DND-41 (cell line): ENCODE data around the gene MEAK7.

ENCODE experiments used
- ATAC-seq: fragments of 200-7000 bp; cut with Tn5 transposase; 3 replicates; pipeline ENCODE4 v1.9.1; 2021; ENCODE audit warnings: low read depth; ENCODE audit not compliant: insufficient read depth
- DNase-seq: peaks from one replicate; pipeline ENCODE4 v3.0.0-alpha.2; 2020
- H2AFZ ChIP-seq: 2 replicates; pipeline ENCODE4 v1.6.0; 2012; ENCODE audit warnings: low read depth, low read length
- H3K27ac ChIP-seq: 2 replicates; pipeline ENCODE4 v1.5.1; 2012; ENCODE audit warnings: low read length, inconsistent platforms
- H3K27me3 ChIP-seq: fragments of 200-600 bp; sonication (generic); 2 replicates; pipeline ENCODE4 v1.6.0; 2012; ENCODE audit warnings: low read length, mild to moderate bottlenecking, inconsistent platforms; ENCODE audit not compliant: insufficient read depth, poor library complexity
- H3K36me3 ChIP-seq: 2 replicates; pipeline ENCODE4 v1.5.1; 2012; ENCODE audit warnings: low read length, inconsistent platforms; ENCODE audit not compliant: insufficient read depth
- H3K4me1 ChIP-seq: 2 replicates; pipeline ENCODE4 v1.5.1; 2012; ENCODE audit warnings: mild to moderate bottlenecking, low read length; ENCODE audit not compliant: insufficient read depth
- H3K4me2 ChIP-seq: 2 replicates; pipeline ENCODE4 v1.6.0; 2012; ENCODE audit warnings: mild to moderate bottlenecking, moderate library complexity, low read length, inconsistent platforms; ENCODE audit not compliant: insufficient read depth
- H3K4me3 ChIP-seq, 2 experiments: fragments of 200-600 bp in 1 of 2; shearing (Covaris generic) in 1 of 2; 2 replicates each; pipeline ENCODE4 v1.5.1; 2012 to 2016; ENCODE audit warnings: inconsistent platforms in 2 of 2, low read length in 2 of 2, mild to moderate bottlenecking in 2 of 2, low read depth in 1 of 2, moderate library complexity in 1 of 2
- H3K79me2 ChIP-seq: 2 replicates; pipeline ENCODE4 v1.6.0; 2012; ENCODE audit warnings: low read length, inconsistent platforms; ENCODE audit not compliant: insufficient read depth
- H3K9ac ChIP-seq: 2 replicates; pipeline ENCODE4 v1.6.0; 2012; ENCODE audit warnings: low read depth, mild to moderate bottlenecking, inconsistent platforms, low read length, moderate library complexity
- H3K9me3 ChIP-seq: 2 replicates; pipeline ENCODE4 v1.5.1; 2012; ENCODE audit warnings: low read length, moderate library complexity, mild to moderate bottlenecking, inconsistent platforms; ENCODE audit not compliant: insufficient read depth, severe bottlenecking
- H4K20me1 ChIP-seq: 2 replicates; pipeline ENCODE4 v1.6.0; 2012; ENCODE audit warnings: low read length; ENCODE audit not compliant: insufficient read depth
- CTCF ChIP-seq: IDR thresholded peaks from 2 replicates; pipeline ENCODE4 v1.5.1; 2012; ENCODE audit warnings: borderline replicate concordance, low read length, moderate library complexity, mild to moderate bottlenecking; ENCODE audit not compliant: poor library complexity, severe bottlenecking; ENCODE audit errors: extremely low read depth
- EZH2 ChIP-seq: IDR thresholded peaks from 3 replicates; pipeline ENCODE4 v1.6.1; 2012; ENCODE audit warnings: borderline replicate concordance, low read depth, mild to moderate bottlenecking, moderate library complexity, low read length, inconsistent platforms; ENCODE audit not compliant: severe bottlenecking

The MEAK7 gene

GRCh38 chr16:84540194-84540593 is 35.7 kb upstream of the MEAK7 start:
- Histone ChIP-seq H3K4me3 (no peak overlapping the region), H2AFZ (no peak overlapping the region), H3K4me1 (no peaks in the 10 kb centered on the region), H4K20me1 (no peaks in the 10 kb centered on the region), H3K9ac (no peak overlapping the region), H3K27ac (no peak overlapping the region), H3K27me3 (peaks cover 2% of the 10 kb centered on the region), H3K9me3 (no peaks in the 10 kb centered on the region), H3K36me3 (no peaks in the 10 kb centered on the region), H3K4me2 (no peak overlapping the region), H3K79me2 (no peaks in the 10 kb centered on the region)
- DNase-seq (no peak), ATAC-seq (no peak)
- TF ChIP-seq CTCF: no peak
- no peak for TF ChIP-seq EZH2

- Histone ChIP-seq H3K79me2 (no peaks in the 10 kb centered on the region), H3K4me3 (no peak overlapping the region), H3K9ac (no peak overlapping the region), H3K4me1 (no peaks in the 10 kb centered on the region), H4K20me1 (no peaks in the 10 kb centered on the region), H3K36me3 (no peaks in the 10 kb centered on the region), H3K4me2 (no peak overlapping the region), H3K9me3 (no peaks in the 10 kb centered on the region), H3K27me3 (peaks cover 7% of the 10 kb centered on the region), H3K27ac (no peak overlapping the region), H2AFZ (no peak overlapping the region)
- ATAC-seq (no peak), DNase-seq (no peak)
- TF ChIP-seq EZH2 (no peak), CTCF (no peak)
Measured at GRCh38 chr16:84538222-84538840, 33.9 kb upstream of the MEAK7 start.

GRCh38 chr16:84537491-84538151 is 33.2 kb upstream of the MEAK7 start:
- H3K27ac ChIP-seq: no peak overlapping the region
- TF ChIP-seq EZH2: no peak
- TF ChIP-seq CTCF: no peak
- H2AFZ ChIP-seq: no peak overlapping the region
- H3K9ac ChIP-seq: no peak overlapping the region
- no peaks in the 10 kb centered on the region for H3K4me1 ChIP-seq
- H3K4me2 ChIP-seq: no peak overlapping the region
- no peaks in the 10 kb centered on the region for H3K9me3 ChIP-seq
- DNase-seq: no peak
- peaks cover 7% of the 10 kb centered on the region for H3K27me3 ChIP-seq
- H3K36me3 ChIP-seq: no peaks in the 10 kb centered on the region
- no peak for ATAC-seq
- H3K79me2 ChIP-seq: no peaks in the 10 kb centered on the region
- H3K4me3 ChIP-seq: no peak overlapping the region
- no peaks in the 10 kb centered on the region for H4K20me1 ChIP-seq
